ENCODE results near the gene RNF151.

Gene RNF151

DNA sequence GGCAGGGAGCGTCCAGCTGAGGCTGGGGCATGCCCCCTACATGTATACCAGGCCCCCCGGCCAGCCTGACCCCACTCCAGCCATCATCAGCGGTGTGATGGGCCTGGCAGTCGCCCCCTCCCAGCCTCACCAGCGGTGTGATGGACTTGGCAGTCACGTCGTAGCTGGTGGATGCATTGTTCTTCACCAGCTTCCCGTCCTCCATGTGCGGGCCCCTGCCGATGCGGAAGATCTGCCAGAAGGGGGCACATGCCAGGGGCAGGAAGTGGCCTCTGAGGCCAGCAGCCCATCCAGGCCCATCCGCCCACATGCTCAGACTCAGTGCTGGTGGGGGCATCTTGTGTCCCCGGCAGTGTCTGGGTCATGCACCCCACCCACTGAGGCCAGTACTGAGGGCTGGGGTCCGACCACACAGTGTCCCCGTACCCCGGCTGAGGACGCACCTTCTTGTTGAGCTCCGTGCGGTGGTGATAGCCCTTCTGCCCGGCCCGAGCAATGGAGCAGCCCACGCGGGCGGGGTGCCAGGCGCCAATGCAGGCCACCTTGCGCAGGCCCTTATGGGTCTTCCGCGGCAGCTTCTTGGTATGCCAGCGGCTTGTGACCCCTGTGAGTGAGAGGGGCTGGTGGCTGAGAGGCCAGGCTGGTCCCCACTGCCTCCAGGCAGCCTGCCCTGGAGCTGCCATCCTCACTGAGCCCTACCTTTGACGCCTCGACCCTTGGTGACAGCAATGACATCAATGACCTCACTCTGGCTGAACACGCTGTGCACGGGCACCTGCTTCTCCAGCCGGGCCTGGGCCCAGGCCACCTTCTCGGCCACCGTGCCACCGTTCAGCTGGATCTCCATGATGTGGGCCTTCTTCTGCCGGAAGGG lies 19.9 kb upstream of the RNF151 start:
- peaks cover 5% of the 10 kb centered on the region for H3K4me1 ChIP-seq (ENCODE audit: insufficient read depth, low read length, poor library complexity, severe bottlenecking)
- H3F3A ChIP-seq (ENCODE audit: low read depth): no peaks in the 10 kb centered on the region
- no peaks in the 10 kb centered on the region for H3K9me3 ChIP-seq (ENCODE audit: insufficient read depth, low read depth, low read length)
- no peaks in the 10 kb centered on the region for H4K20me1 ChIP-seq (ENCODE audit: insufficient read depth, low read length, poor library complexity, severe bottlenecking)
- H3K79me2 ChIP-seq (ENCODE audit: insufficient read depth, low read length): peaks cover 11% of the 10 kb centered on the region; the same call in 1 of the 2 replicates
- H3K9ac ChIP-seq (ENCODE audit: low read depth, low read length, poor library complexity, severe bottlenecking): no peak overlapping the region
- TF ChIP-seq EZH2phosphoT487 (IDR thresholded peaks at IDR 0.05; ENCODE audit: borderline replicate concordance): no peak
- TF ChIP-seq, protein P1, sequence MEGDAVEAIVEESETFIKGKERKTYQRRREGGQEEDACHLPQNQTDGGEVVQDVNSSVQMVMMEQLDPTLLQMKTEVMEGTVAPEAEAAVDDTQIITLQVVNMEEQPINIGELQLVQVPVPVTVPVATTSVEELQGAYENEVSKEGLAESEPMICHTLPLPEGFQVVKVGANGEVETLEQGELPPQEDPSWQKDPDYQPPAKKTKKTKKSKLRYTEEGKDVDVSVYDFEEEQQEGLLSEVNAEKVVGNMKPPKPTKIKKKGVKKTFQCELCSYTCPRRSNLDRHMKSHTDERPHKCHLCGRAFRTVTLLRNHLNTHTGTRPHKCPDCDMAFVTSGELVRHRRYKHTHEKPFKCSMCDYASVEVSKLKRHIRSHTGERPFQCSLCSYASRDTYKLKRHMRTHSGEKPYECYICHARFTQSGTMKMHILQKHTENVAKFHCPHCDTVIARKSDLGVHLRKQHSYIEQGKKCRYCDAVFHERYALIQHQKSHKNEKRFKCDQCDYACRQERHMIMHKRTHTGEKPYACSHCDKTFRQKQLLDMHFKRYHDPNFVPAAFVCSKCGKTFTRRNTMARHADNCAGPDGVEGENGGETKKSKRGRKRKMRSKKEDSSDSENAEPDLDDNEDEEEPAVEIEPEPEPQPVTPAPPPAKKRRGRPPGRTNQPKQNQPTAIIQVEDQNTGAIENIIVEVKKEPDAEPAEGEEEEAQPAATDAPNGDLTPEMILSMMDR (conservative IDR thresholded peaks at IDR 0.05; ENCODE audit: low read length): no peak
- H3K36me3 ChIP-seq (ENCODE audit: insufficient read depth, low read length): no peaks in the 10 kb centered on the region
- no peak overlapping the region for H3K4me2 ChIP-seq (ENCODE audit: low read depth, low read length, poor library complexity, severe bottlenecking)
- H3K9me2 ChIP-seq (replicated peaks; ENCODE audit: low read depth, low read length): no peaks in the 10 kb centered on the region
- H3K27me3 ChIP-seq (ENCODE audit: insufficient read depth, low read length, poor library complexity, severe bottlenecking): no peaks in the 10 kb centered on the region
- H2AFZ ChIP-seq (ENCODE audit: low read length): no peak overlapping the region
- H3K4me3 ChIP-seq (ENCODE audit: low read length, poor library complexity, severe bottlenecking): no peak overlapping the region

GRCh38 chr16:1947369-1947670 lies 19.3 kb upstream of the RNF151 start:
- no peak overlapping the region for H3K4me2 ChIP-seq (ENCODE audit: low read depth, low read length, poor library complexity, severe bottlenecking)
- H3K79me2 ChIP-seq (ENCODE audit: insufficient read depth, low read length): peaks cover 6% of the 10 kb centered on the region; the same call in 1 of the 2 replicates
- H3K36me3 ChIP-seq (ENCODE audit: insufficient read depth, low read length): no peaks in the 10 kb centered on the region
- no peaks in the 10 kb centered on the region for H3K27me3 ChIP-seq (ENCODE audit: insufficient read depth, low read length, poor library complexity, severe bottlenecking)
- H3F3A ChIP-seq (ENCODE audit: low read depth): no peaks in the 10 kb centered on the region
- no peak overlapping the region for H3K9ac ChIP-seq (ENCODE audit: low read depth, low read length, poor library complexity, severe bottlenecking)
- no peak for TF ChIP-seq EZH2phosphoT487 (IDR thresholded peaks at IDR 0.05; ENCODE audit: borderline replicate concordance)
- TF ChIP-seq, protein P1 (conservative IDR thresholded peaks at IDR 0.05; ENCODE audit: low read length): no peak
- H2AFZ ChIP-seq (ENCODE audit: low read length): no peak overlapping the region
- H3K4me1 ChIP-seq (ENCODE audit: insufficient read depth, low read length, poor library complexity, severe bottlenecking): peaks cover 5% of the 10 kb centered on the region
- H3K9me3 ChIP-seq (ENCODE audit: insufficient read depth, low read depth, low read length): no peaks in the 10 kb centered on the region
- no peak overlapping the region for H3K4me3 ChIP-seq (ENCODE audit: low read length, poor library complexity, severe bottlenecking)
- no peaks in the 10 kb centered on the region for H4K20me1 ChIP-seq (ENCODE audit: insufficient read depth, low read length, poor library complexity, severe bottlenecking)
- H3K9me2 ChIP-seq (replicated peaks; ENCODE audit: low read depth, low read length): no peaks in the 10 kb centered on the region

- no peaks in the 10 kb centered on the region for H3K36me3 ChIP-seq (ENCODE audit: insufficient read depth, low read length)
- H3K9ac ChIP-seq (ENCODE audit: low read depth, low read length, poor library complexity, severe bottlenecking): no peak overlapping the region
- no peak overlapping the region for H3K4me2 ChIP-seq (ENCODE audit: low read depth, low read length, poor library complexity, severe bottlenecking)
- H3K4me1 ChIP-seq (ENCODE audit: insufficient read depth, low read length, poor library complexity, severe bottlenecking): no peaks in the 10 kb centered on the region
- no peaks in the 10 kb centered on the region for H3K9me3 ChIP-seq (ENCODE audit: insufficient read depth, low read depth, low read length)
- no peaks in the 10 kb centered on the region for H3F3A ChIP-seq (ENCODE audit: low read depth)
- no peaks in the 10 kb centered on the region for H3K79me2 ChIP-seq (ENCODE audit: insufficient read depth, low read length)
- TF ChIP-seq EZH2phosphoT487 (IDR thresholded peaks at IDR 0.05; ENCODE audit: borderline replicate concordance): no peak
- TF ChIP-seq, protein P1 (conservative IDR thresholded peaks at IDR 0.05; ENCODE audit: low read length): no peak
- H3K9me2 ChIP-seq (replicated peaks; ENCODE audit: low read depth, low read length): no peaks in the 10 kb centered on the region
- H2AFZ ChIP-seq (ENCODE audit: low read length): no peak overlapping the region
- no peaks in the 10 kb centered on the region for H4K20me1 ChIP-seq (ENCODE audit: insufficient read depth, low read length, poor library complexity, severe bottlenecking)
- H3K27me3 ChIP-seq (ENCODE audit: insufficient read depth, low read length, poor library complexity, severe bottlenecking): no peaks in the 10 kb centered on the region
- no peak overlapping the region for H3K4me3 ChIP-seq (ENCODE audit: low read length, poor library complexity, severe bottlenecking)
Measured at GRCh38 chr16:1949507-1949906, 17.1 kb upstream of the RNF151 start.
